ENCODE data around the gene LUZP2.

Gene LUZP2

DNA sequence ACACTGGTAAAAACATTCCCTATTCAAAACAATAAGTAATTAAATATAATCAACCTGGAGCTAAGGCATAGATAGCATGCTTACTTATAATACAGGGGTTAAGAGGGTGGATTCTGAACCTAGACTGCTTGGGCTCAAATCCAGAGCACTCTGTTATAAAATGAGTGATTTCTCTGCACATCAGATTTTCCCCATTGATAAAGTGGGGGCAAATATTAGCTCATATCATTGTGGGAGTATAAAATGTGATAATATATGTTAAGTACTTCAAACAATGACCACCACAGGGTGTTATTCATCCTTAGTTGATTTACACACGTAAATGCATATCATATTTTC lies 139.4 kb downstream of the LUZP2 start:
- DNase-seq: no peak

GRCh38 chr11:24637520-24637919 lies 140.7 kb downstream of the LUZP2 start:
- peak; percentile 76 for DNase-seq

GRCh38 chr11:24642648-24643047 lies 145.8 kb downstream of the LUZP2 start:
- DNase-seq: no peak

- no peak for DNase-seq
Observed at GRCh38 chr11:24645563-24645962, 148.7 kb downstream of the LUZP2 start.

GRCh38 chr11:24651873-24652272 lies 155.0 kb downstream of the LUZP2 start:
- DNase-seq: no peak

GRCh38 chr11:24653901-24654300 lies 157.0 kb downstream of the LUZP2 start:
- DNase-seq: no peak

DNA sequence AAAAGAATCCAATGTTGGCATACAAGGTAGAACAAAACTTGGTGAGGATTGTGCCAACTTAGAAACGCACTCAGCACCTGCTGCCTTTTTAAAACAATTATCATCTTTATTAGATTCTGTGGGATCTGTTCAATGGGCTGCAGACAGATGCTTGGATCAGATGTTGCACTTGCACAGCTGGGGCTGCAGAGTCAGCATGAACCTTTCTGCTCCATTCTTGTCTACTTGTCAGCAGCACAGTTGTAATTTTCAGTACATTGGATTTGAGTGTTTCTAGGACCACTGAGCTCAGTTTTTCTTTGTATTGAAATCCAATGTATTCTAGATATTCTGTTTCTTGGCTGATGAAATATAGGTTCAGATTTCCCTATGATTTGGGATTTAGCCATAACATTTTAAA lies 164.5 kb downstream of the LUZP2 start:
- DNase-seq: no peak

GRCh38 chr11:24664399-24664798 lies 167.5 kb downstream of the LUZP2 start:
- DNase-seq: no peak

GRCh38 chr11:24667353-24667968 lies 170.6 kb downstream of the LUZP2 start:
- no peak for DNase-seq

DNA sequence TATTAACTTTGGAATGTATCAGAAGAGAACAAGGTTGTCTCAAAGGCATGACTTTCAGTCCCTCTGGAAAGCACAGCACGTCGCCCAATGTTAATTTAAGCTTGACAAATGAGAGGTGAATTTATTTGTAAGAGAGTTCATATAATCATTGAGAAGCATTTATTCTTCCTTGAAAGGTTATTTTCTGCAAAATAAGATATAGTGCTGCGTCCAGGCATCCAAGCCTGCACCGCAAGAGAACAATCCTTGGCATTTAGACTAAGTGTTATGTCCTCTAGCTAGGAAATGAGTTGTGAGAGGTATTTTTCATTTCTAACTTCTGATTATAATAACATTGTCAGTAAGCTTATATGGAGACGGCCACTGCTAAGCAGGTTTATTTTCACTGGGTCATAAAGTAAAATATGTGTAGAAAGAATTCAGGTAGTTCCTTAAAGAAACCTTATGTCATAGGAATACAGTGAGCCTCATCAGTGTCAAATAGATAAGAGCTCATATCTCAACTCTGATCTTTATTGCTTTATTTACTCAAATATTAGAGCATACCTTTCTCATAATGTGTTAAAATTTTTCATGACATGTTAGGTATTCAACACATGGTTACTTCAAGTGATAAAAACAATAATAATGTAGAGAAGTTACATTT lies 182.0 kb downstream of the LUZP2 start:
- no peak for DNase-seq

- DNase-seq: no peak
Observed at GRCh38 chr11:24679821-24680351, 183.0 kb downstream of the LUZP2 start.

- no peak for DNase-seq
Observed at GRCh38 chr11:24683583-24683982, 186.7 kb downstream of the LUZP2 start.

DNA sequence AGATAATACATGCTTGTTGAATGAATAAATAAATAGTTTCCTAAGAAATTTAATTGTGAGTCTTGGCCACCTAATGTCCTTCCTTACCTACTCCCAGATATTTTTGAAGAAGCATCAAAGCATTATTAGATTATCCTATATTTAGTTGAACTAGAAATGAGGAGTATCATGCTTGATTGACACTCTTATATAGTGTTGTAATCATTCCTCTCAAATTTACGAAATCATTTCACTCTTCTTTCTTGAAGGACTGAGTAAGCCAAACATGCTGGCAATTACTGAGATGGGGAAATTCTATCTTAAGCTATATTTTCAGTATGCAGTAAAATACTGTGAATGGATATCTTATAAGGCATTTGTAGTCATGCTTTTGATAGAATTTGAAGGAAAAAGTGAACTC lies 189.0 kb downstream of the LUZP2 start:
- no peak for DNase-seq

DNA sequence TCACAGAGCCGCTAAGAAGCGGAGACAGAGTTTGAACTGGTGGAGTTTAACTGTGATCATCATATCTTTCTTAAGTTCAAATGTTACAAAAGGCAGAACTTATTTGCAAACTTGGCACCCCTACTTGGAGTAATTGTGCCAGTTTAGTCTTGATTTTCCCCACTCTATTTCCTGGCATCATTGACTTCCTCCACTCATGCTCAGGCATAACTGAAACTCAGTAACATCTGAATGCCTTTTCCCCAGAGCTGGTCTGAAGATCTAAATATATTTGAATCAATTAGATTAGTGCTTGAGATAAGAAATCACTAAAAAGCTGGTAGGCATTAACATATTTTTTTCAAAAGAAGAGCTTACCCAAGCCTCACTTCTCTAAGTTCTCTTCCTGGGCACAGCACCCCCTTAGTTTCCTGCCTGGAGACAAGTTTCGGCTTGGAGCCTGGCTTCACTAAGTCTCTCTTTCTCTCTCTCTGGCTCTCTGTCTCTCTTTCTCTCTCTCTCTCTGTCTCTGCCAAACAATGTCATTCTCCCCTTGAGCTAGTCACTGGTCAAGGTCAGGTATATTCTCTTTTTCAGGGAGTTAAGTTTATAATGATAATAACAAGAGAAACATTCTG lies 190.8 kb downstream of the LUZP2 start:
- no peak for DNase-seq

DNA sequence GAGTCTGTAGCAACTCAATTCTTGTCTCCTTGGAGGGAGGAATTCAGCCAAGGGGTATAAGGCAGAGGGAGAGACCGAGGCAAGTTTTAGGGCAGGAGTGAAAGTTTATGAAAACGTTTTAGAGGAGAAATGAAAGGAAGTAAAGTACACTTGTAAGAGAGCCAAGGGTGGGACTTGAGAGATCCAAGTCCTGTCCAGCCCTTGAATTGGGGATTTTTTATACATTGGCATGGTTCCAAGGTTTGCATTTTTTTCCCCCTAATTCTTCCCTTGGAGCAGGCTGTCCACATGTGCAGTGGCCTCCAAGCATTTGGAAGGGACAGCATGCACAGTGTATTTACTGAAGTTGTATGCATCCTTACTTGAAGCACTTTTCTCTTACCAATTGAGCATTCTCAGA lies 192.1 kb downstream of the LUZP2 start:
- no peak for DNase-seq

GRCh38 chr11:24697522-24698111 lies 200.8 kb downstream of the LUZP2 start:
- DNase-seq: no peak

DNA sequence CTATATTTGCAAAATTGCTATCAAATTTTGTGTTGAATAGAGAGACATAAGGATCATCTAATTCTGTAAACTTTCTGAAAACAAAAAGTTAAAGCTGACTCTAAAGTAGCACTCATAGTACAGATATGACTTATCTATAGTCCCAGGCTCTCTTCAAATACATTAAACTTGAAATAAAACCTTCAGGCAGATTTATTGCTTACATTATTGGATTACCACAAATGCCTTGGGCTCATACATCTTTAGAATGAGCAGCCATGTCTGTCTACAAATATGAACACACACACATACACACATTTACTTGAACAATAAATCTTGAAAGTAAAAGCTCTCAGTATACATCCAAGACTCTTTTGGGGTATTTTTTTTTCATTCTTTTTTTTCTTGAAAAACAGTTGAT lies 207.9 kb downstream of the LUZP2 start:
- DNase-seq: no peak

DNA sequence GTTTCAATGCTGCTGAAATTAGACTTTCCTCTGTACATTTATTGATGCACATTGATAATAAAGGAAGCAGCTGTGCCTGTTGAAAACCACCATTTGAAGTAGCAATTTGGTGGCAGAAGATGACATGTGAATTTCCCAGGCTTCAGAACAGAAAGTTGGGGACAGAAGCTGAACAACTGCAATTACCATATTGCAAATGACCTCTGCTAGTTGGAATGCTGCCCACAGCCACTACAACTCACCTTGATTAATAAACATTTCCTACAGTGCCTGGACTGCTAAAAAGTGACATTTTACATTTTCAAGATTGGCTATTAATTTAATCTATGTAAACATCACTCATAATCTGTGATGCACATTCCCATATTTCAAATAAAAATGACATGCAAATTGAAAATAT lies 208.6 kb downstream of the LUZP2 start:
- no peak for DNase-seq

DNA sequence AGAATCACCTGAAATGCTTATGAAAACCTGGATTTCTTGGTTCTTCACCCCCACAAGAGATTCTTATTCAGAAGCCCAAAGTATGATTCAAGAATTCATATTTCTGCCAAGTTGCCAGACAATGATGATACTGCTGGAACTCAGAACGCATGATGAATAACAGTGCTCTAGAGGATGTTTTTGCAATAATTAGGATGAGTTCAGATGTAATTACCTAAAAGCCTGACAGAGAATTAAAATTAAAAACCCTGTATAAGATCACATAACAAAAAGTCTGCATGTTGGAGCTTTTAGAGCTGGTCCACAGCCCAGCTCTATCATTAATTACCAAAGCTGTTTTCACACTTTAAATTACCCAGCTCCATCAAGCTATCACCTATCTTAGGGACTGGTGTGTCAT lies 211.8 kb downstream of the LUZP2 start:
- no peak for DNase-seq

DNA sequence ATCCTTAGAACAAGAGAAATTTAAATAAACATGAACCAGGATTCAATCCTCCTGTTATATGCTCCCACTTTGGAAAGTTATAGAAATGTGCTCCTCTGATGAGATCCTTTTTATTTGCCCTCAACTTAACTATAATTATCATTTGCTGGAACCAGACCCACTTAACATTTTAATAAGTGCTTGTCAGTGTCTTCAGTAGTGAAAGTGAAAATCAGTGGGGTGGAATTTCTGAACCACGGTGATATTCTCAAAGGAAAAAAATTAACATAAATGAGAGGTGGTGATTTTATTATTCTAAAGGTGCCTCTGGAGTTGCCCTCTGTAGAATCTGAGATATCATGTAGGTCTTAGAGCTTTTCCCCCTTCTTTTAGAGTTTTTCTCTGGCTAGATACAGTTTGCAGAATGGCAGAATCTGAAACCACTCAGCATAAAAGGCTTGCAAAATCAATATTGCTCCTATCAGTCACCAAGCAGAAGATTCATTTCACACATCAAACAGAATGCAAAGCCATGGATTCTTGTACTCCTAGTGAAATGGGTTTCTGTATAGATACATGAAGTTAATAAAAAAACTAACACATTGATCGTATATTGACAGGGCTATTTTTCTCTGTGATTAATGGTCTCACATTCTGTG lies 213.2 kb downstream of the LUZP2 start:
- DNase-seq: no peak

DNA sequence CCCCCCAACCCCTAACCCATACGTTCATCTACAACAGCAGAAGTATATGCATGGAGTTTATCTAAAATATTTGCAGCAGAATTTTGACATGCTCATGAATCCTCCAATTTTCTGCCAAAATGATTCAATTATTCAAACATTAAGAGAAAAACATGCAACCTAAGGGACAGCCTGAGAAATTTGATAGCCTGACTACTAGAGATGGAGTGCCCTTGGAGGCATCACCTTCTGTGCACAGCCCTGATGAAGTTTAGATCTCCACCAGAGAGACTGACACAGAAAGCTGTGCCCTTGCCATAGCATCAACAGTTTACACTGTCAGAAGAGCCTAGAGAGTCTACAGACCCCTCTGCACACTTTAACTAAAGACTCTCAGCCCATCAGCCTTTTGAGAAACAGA lies 217.7 kb downstream of the LUZP2 start:
- no peak for DNase-seq

- DNase-seq: no peak
Observed at GRCh38 chr11:24716403-24716802, 219.6 kb downstream of the LUZP2 start.

- no peak for DNase-seq
Observed at GRCh38 chr11:24723231-24723630, 226.4 kb downstream of the LUZP2 start.

GRCh38 chr11:24731554-24731953 lies 234.7 kb downstream of the LUZP2 start:
- no peak for DNase-seq

Data from islet precursor cell (in vitro differentiated cells).